Measurements from ENCODE around the gene CCNA2. TPM values are rescaled to one million over a fixed set of nuclear protein-coding genes. Genes with fewer than 3 reads are reported as not detected.

Gene CCNA2
- total and polyA plus RNA-seq, 2 donors (not counting 3 experiments of a cell fraction or from before 2014, with no cell fraction given) = 23.3 to 65.4 TPM

GRCh38 chr4:121799208-121799823 is 24.4 kb downstream of the CCNA2 start:
- no peak overlapping the region for H3K27ac ChIP-seq (ENCODE audit: insufficient read depth, low read depth, low read length)
- no peak for TF ChIP-seq MYC (IDR thresholded peaks at IDR 0.05; ENCODE audit: low read depth, low read length)
- TF ChIP-seq GATA2 (IDR thresholded peaks at IDR 0.05; ENCODE audit: insufficient read depth, insufficient read length, low read depth, low read length) = no peak
- TF ChIP-seq JUN (IDR thresholded peaks at IDR 0.05; ENCODE audit: borderline replicate concordance, insufficient read depth, insufficient read length, low read depth) = no peak
- no peak for TF ChIP-seq POLR2A (IDR thresholded peaks at IDR 0.05; ENCODE audit: low read depth, low read length)
- no peak for TF ChIP-seq POLR2AphosphoS5 (IDR thresholded peaks at IDR 0.05; ENCODE audit: insufficient read depth, low read depth, low read length)
- TF ChIP-seq FOS (IDR thresholded peaks at IDR 0.05; ENCODE audit: borderline replicate concordance, insufficient read depth, low read length) = no peak
- TF ChIP-seq EZH2 (IDR thresholded peaks at IDR 0.05; ENCODE audit: borderline replicate concordance, low read depth, low read length, severe bottlenecking) = no peak
- TF ChIP-seq CTCF (IDR thresholded peaks at IDR 0.05; ENCODE audit: extremely low read depth in 1 of 2, insufficient read depth in 1 of 2, low read depth in 1 of 2, low read length in 2 of 2) = no peak
- no peak for TF ChIP-seq MAX (IDR thresholded peaks at IDR 0.05; ENCODE audit: insufficient read depth, insufficient read length)
- H3K9ac ChIP-seq (replicated peaks; ENCODE audit: extremely low read depth, insufficient read depth, low read length) = no peak overlapping the region
- H3K4me1 ChIP-seq (ENCODE audit: control insufficient read depth, extremely low read depth, insufficient read depth, low read length) = peaks cover 11% of the 10 kb centered on the region
- DNase-seq (ENCODE audit: low read depth, low spot score) = no peak
- H2AFZ ChIP-seq (ENCODE audit: low read depth, low read length) = no peak overlapping the region
- BruUV-seq (replicated peaks) = no TSS peak
- no peak for FAIRE-seq
- intact Hi-C loops (cut with micrococcal nuclease) (no loop called here), dilution Hi-C loops (cut with MboI; ENCODE audit: extremely low pct_ligation_motif_present, low sequenced_read_pairs) (no loop called here)
- ChIA-PET POLR2A (no interaction called here), CTCF (interaction anchor here (1.0 kb wide), 1 partner anchor 10 kb away, joined by 3 read pairs; no protein-coding TSS in a partner anchor)
- H3K79me2 ChIP-seq (ENCODE audit: control insufficient read depth, insufficient read depth, low read length) = peaks cover 15% of the 10 kb centered on the region
- no peak overlapping the region for H3K4me2 ChIP-seq (ENCODE audit: insufficient read depth, low read length)
- H3K9me3 ChIP-seq (replicated peaks; ENCODE audit: control insufficient read depth, insufficient read depth, low read length) = no peaks in the 10 kb centered on the region
- no peaks in the 10 kb centered on the region for H4K20me1 ChIP-seq (replicated peaks; ENCODE audit: control insufficient read depth, extremely low read depth, insufficient read depth, low read length)
- peaks cover 1 to 3% of the 10 kb centered on the region in 2 experiments for H3K36me3 ChIP-seq (ENCODE audit: control insufficient read depth in 2 of 2, extremely low read depth in 1 of 2, insufficient read depth in 2 of 2, low read length in 2 of 2)
- no peaks in the 10 kb centered on the region for H3K9me1 ChIP-seq (replicated peaks; ENCODE audit: control insufficient read depth, extremely low read depth, insufficient read depth, low read length)
- no peak overlapping the region for H3K4me3 ChIP-seq (replicated peaks in 1 of 3; ENCODE audit: insufficient read depth in 1 of 3, low read depth in 1 of 3, low read length in 3 of 3)
- H3K27me3 ChIP-seq (ENCODE audit: control insufficient read depth in 2 of 2, insufficient read depth in 2 of 2, low read length in 2 of 2) = no peaks in the 10 kb centered on the region

Measured in endothelial cell of umbilical vein (primary cell).